DOHH2 (cell line): ENCODE data around the gene DZIP1L.
"Not testable (repeated sequence)": the region's sequence is repeated elsewhere in the genome, so short reads cannot be mapped to it uniquely, and the experiment has no call there.

Source experiments
- CTCF ChIP-seq: fragments of 200-600 bp; sonication (generic); IDR thresholded peaks from one replicate; pipeline ENCODE4 v1.5.1; 2014; ENCODE audit warnings: antibody characterized with exemption, mild to moderate bottlenecking, low read depth, low read length; ENCODE audit not compliant: poor library complexity, severe bottlenecking
- EZH2phosphoT487 ChIP-seq: fragments of 200-600 bp; sonication (generic); IDR thresholded peaks from 2 replicates; pipeline ENCODE4 v1.6.1; 2017; ENCODE audit warnings: borderline replicate concordance, mild to moderate bottlenecking, antibody characterized with exemption, low read length, moderate library complexity, mixed read lengths

- not testable (repeated sequence) for TF ChIP-seq CTCF, EZH2phosphoT487
These were observed 26.8 kb upstream of the DZIP1L start for GRCh38 chr3:138142181-138142580.
